Embryonic facial prominence (tissue), 1 donor: Measurements from ENCODE around the gene ACTR2.

Experiments used
- DNase-seq: peaks from one replicate; pipeline ENCODE4 v3.0.0-alpha.2; 2016; ENCODE audit errors: extremely low spot score

ACTR2 gene

GRCh38 chr2:65278531-65278981 lies 50.9 kb downstream of the ACTR2 start:
- DNase-seq = no peak

- no peak for DNase-seq
Measured at GRCh38 chr2:65279756-65280155, 52.1 kb downstream of the ACTR2 start.

- DNase-seq = no peak
Measured at GRCh38 chr2:65281627-65282351, 54.2 kb downstream of the ACTR2 start.

- no peak for DNase-seq
Measured at GRCh38 chr2:65282477-65283053, 54.9 kb downstream of the ACTR2 start.

GRCh38 chr2:65287364-65287763 lies 59.7 kb downstream of the ACTR2 start:
- no peak for DNase-seq

- DNase-seq = no peak
Measured at GRCh38 chr2:65291216-65292105, 63.8 kb downstream of the ACTR2 start.

GRCh38 chr2:65292106-65292400 lies 64.4 kb downstream of the ACTR2 start:
- DNase-seq = no peak

GRCh38 chr2:65292461-65293011 lies 64.9 kb downstream of the ACTR2 start:
- no peak for DNase-seq

- DNase-seq = no peak
Measured at GRCh38 chr2:65293376-65293775, 65.7 kb downstream of the ACTR2 start.

GRCh38 chr2:65294136-65294535 lies 66.5 kb downstream of the ACTR2 start:
- no peak for DNase-seq

GRCh38 chr2:65294701-65295100 lies 67.1 kb downstream of the ACTR2 start:
- DNase-seq = no peak

- no peak for DNase-seq
Measured at GRCh38 chr2:65296971-65297370, 69.3 kb downstream of the ACTR2 start.

- DNase-seq = no peak
Measured at GRCh38 chr2:65297544-65297943, 69.9 kb downstream of the ACTR2 start.

GRCh38 chr2:65298089-65298488 lies 70.5 kb downstream of the ACTR2 start:
- no peak for DNase-seq

GRCh38 chr2:65299246-65299645 lies 71.6 kb downstream of the ACTR2 start:
- DNase-seq = no peak

GRCh38 chr2:65300134-65300760 lies 72.6 kb downstream of the ACTR2 start:
- DNase-seq = no peak

- peak; percentile 71 for DNase-seq
Measured at GRCh38 chr2:65300761-65301711, 73.4 kb downstream of the ACTR2 start.

- DNase-seq = no peak
Measured at GRCh38 chr2:65305934-65306333, 78.3 kb downstream of the ACTR2 start.

GRCh38 chr2:65309699-65310098 lies 82.1 kb downstream of the ACTR2 start:
- DNase-seq = no peak

- DNase-seq = no peak
Measured at GRCh38 chr2:65311049-65311448, 83.4 kb downstream of the ACTR2 start.

GRCh38 chr2:65311596-65311995 lies 84.0 kb downstream of the ACTR2 start:
- no peak for DNase-seq
